Liver (tissue), 9 donors: Measurements from ENCODE around the gene ATXN1. TPM values are rescaled to one million over a fixed set of nuclear protein-coding genes. Genes with fewer than 3 reads are reported as not detected.

ENCODE experiments used
- DNase-seq: peaks from one replicate; pipeline ENCODE4 v3.0.0-alpha.2; 2017; ENCODE audit warnings: low spot score
- H3K27ac ChIP-seq, 2 donors: one replicate each; pipeline ENCODE4 v1.7.0; 2013; ENCODE audit warnings: inconsistent platforms in 2 of 2, low read length in 2 of 2, control low read depth in 1 of 2, low read depth in 1 of 2, mild to moderate bottlenecking in 1 of 2
- H3K27me3 ChIP-seq, 4 donors: one replicate each; pipeline versions ENCODE4 v1.6.1 to v1.7.0; 2013; ENCODE audit warnings: low read length in 3 of 4, inconsistent platforms in 1 of 4, mild to moderate bottlenecking in 1 of 4, moderate library complexity in 1 of 4; ENCODE audit not compliant: control insufficient read depth in 4 of 4, insufficient read depth in 4 of 4
- H3K36me3 ChIP-seq, 4 donors: one replicate each; pipeline versions ENCODE4 v1.6.1 to v1.7.0; 2013; ENCODE audit warnings: low read length in 3 of 4, mild to moderate bottlenecking in 3 of 4, low read depth in 1 of 4, moderate library complexity in 1 of 4; ENCODE audit not compliant: control insufficient read depth in 4 of 4, insufficient read depth in 3 of 4
- H3K4me1 ChIP-seq, 4 donors: one replicate each; pipeline versions ENCODE4 v1.6.1 to v1.7.0; 2013; ENCODE audit warnings: low read length in 3 of 4, mild to moderate bottlenecking in 3 of 4, moderate library complexity in 1 of 4; ENCODE audit not compliant: control insufficient read depth in 4 of 4, insufficient read depth in 4 of 4
- H3K4me3 ChIP-seq, 3 donors: one replicate each; pipeline versions ENCODE4 v1.6.1 to v1.7.0; 2013; ENCODE audit warnings: low read length in 3 of 3, control low read depth in 1 of 3, low read depth in 1 of 3, mild to moderate bottlenecking in 1 of 3
- H3K9ac ChIP-seq, 2 donors: one replicate each; pipeline ENCODE4 v1.7.0; 2013; ENCODE audit warnings: low read length in 2 of 2, mild to moderate bottlenecking in 2 of 2, moderate library complexity in 2 of 2, control low read depth in 1 of 2, low read depth in 1 of 2
- H3K9me3 ChIP-seq, 4 donors: one replicate each; pipeline versions ENCODE4 v1.6.1 to v1.7.0; 2013; ENCODE audit warnings: low read length in 3 of 4; ENCODE audit not compliant: control insufficient read depth in 4 of 4
- ATF3 ChIP-seq: IDR thresholded peaks from 2 replicates; pipeline ENCODE4 v1.6.1; 2016; ENCODE audit warnings: antibody characterized with exemption
- CTCF ChIP-seq: fragments of 150-350 bp; IDR thresholded peaks from 2 replicates; pipeline ENCODE4 v1.5.1; 2017; ENCODE audit warnings: improper control_type of control experiment, low read depth, low read length; ENCODE audit not compliant: missing input control
- EGR1 ChIP-seq, 2 donors: IDR thresholded peaks; 2 replicates each; pipeline ENCODE4 v1.6.1; 2016 to 2018; ENCODE audit warnings: antibody characterized with exemption in 2 of 2, low read depth in 2 of 2
- FOXA1 ChIP-seq: IDR thresholded peaks from 2 replicates; pipeline ENCODE4 v1.6.1; 2016; ENCODE audit warnings: antibody characterized with exemption
- FOXA2 ChIP-seq: IDR thresholded peaks from 2 replicates; pipeline ENCODE4 v1.6.1; 2016; ENCODE audit warnings: antibody characterized with exemption
- GABPA ChIP-seq, 2 donors: IDR thresholded peaks in 1 of 2; conservative IDR thresholded peaks in 1 of 2; 2 replicates each; pipeline ENCODE4 v1.6.1; 2016; ENCODE audit warnings: antibody characterized with exemption in 2 of 2, mild to moderate bottlenecking in 1 of 2, moderate library complexity in 1 of 2
- HNF4A ChIP-seq, 2 donors: conservative IDR thresholded peaks; 2 replicates each; pipeline ENCODE4 v1.6.1; 2016; ENCODE audit warnings: antibody characterized with exemption in 2 of 2, mild to moderate bottlenecking in 2 of 2
- HNF4G ChIP-seq: IDR thresholded peaks from 2 replicates; pipeline ENCODE4 v1.6.1; 2016; ENCODE audit warnings: antibody characterized with exemption
- JUND ChIP-seq, 2 donors: IDR thresholded peaks; 2 replicates each; pipeline ENCODE4 v1.6.1; 2016; ENCODE audit warnings: antibody characterized with exemption in 2 of 2
- MAX ChIP-seq: IDR thresholded peaks from 2 replicates; pipeline ENCODE4 v1.6.1; 2016; ENCODE audit warnings: antibody characterized with exemption
- NR2F2 ChIP-seq: IDR thresholded peaks from 2 replicates; pipeline ENCODE4 v1.6.1; 2016; ENCODE audit warnings: antibody characterized with exemption
- RAD21 ChIP-seq, 2 donors: IDR thresholded peaks; 2 replicates each; pipeline ENCODE4 v1.6.1; 2016; ENCODE audit warnings: antibody characterized with exemption in 2 of 2, mild to moderate bottlenecking in 2 of 2
- RXRA ChIP-seq, 2 donors: IDR thresholded peaks; 2 replicates each; pipeline ENCODE4 v1.6.1; 2017 to 2018; ENCODE audit warnings: antibody characterized with exemption in 2 of 2, mild to moderate bottlenecking in 1 of 2
- SP1 ChIP-seq: IDR thresholded peaks from 2 replicates; pipeline ENCODE4 v1.6.1; 2018; ENCODE audit warnings: antibody characterized with exemption, mild to moderate bottlenecking
- YY1 ChIP-seq: IDR thresholded peaks from 2 replicates; pipeline ENCODE4 v1.6.1; 2016; ENCODE audit warnings: antibody characterized with exemption, mild to moderate bottlenecking
- ZBTB33 ChIP-seq: IDR thresholded peaks from 2 replicates; pipeline ENCODE4 v1.6.1; 2016; ENCODE audit warnings: antibody characterized with exemption
- WGBS: extraction: QIAGEN DNeasy Blood & Tissue Kit; methylation state at CpG from one replicate; pipeline ENCODE4 v1.1.7; 2013; 5-methylcytosine and 5-hydroxymethylcytosine counted together
- polyA plus RNA-seq, 2 donors: library from polyadenylated mRNA; stranded (reverse) in 1 of 2; unstranded in 1 of 2; fragments of 200-250 nt in 1 of 2; fragments of >200 nt in 1 of 2; fragmentation: Nextera tagmentation in 1 of 2; extraction: Ambion mirVana in 1 of 2; gene quantifications; one replicate each; pipeline versions ENCODE4 v1.2.1 to v1.2.3, GENCODE V29; 2013 to 2015
- total RNA-seq, 2 donors: library from RNA; depleted of rRNA; stranded (reverse); fragments of >200 nt; gene quantifications; one replicate each; pipeline ENCODE4 v1.2.3, GENCODE V29; 2014
- TF ChIP-seq, protein P1 (sequence below): IDR thresholded peaks from 2 replicates; pipeline ENCODE4 v1.6.1; 2016; ENCODE audit warnings: antibody characterized with exemption, mild to moderate bottlenecking
- donor health status: healthy.
- donor health status: healthy.
- donor health status: healthy.
- donor health status: healthy.
- donor health status: healthy.

ATXN1 gene
- total and polyA plus RNA-seq, 4 donors, result 4.3 to 29.7 (median 8.2) TPM

DNA sequence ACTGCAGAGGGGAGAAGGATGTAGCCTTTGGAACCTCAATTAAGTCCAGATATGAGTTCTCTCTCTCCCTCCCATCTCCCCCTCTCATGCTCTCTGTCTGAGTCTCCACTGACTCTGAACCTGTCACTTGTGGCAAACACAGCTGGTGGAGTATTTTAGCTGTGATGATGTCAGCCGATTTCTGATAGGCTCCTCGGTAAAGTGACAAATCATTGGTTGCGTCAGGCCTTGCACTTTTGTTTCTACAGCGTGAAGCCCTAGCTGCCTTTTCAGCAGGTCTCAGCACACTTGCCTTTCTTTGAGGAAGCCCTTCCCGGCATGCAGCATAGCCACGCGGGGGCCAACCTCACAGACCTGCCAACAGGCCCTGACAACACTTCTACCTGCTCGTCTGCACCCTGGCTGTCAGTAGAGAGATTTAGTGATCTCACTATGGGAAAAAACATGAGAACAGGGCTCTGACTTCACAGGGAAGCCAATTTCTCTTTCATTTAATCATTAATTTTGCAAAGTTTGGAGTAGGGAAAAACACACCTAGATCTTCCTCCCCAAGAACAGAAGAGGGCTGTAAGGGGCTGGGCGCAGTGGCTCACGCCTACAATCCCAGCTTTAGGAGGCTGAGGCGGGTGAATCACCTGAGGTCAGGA is 438.5 kb downstream of the ATXN1 start:
- Histone ChIP-seq H3K4me3 (no peak overlapping the region), H3K27ac (no peak overlapping the region), H3K4me1 (no peaks in the 10 kb centered on the region), H3K9ac (no peak overlapping the region), H3K9me3 (no peaks in the 10 kb centered on the region), H3K27me3 (no peaks in the 10 kb centered on the region), H3K36me3 (peaks cover 3 to 17% (median 12%) of the 10 kb centered on the region in 4 donors)
- no peak for DNase-seq
- TF ChIP-seq MAX (no peak), SP1 (no peak), NR2F2 (no peak)
- 72% methylated on average over 11 of the region's 11 CpGs for WGBS

GRCh38 chr6:16321826-16322225 is 439.4 kb downstream of the ATXN1 start:
- H3K36me3 ChIP-seq, result peaks cover 3 to 12% (median 6%) of the 10 kb centered on the region in 4 donors
- TF ChIP-seq HNF4A (conservative IDR thresholded peaks at IDR 0.05) (no peak), EGR1 (IDR thresholded peaks at IDR 0.05; ENCODE audit: low read depth in 2 of 2) (no peak), FOXA1 (no peak), RXRA (IDR thresholded peaks at IDR 0.05) (no peak), RAD21 (IDR thresholded peaks at IDR 0.05) (no peak), NR2F2 (no peak), SP1 (no peak), ATF3 (no peak), CTCF (no peak), JUND (IDR thresholded peaks at IDR 0.05) (no peak), FOXA2 (no peak), GABPA (IDR thresholded peaks at IDR 0.05 in 1 of 2, conservative IDR thresholded peaks at IDR 0.05 in 1 of 2) (no peak), ZBTB33 (no peak), YY1 (no peak), HNF4G (no peak)
- TF ChIP-seq, protein P1, sequence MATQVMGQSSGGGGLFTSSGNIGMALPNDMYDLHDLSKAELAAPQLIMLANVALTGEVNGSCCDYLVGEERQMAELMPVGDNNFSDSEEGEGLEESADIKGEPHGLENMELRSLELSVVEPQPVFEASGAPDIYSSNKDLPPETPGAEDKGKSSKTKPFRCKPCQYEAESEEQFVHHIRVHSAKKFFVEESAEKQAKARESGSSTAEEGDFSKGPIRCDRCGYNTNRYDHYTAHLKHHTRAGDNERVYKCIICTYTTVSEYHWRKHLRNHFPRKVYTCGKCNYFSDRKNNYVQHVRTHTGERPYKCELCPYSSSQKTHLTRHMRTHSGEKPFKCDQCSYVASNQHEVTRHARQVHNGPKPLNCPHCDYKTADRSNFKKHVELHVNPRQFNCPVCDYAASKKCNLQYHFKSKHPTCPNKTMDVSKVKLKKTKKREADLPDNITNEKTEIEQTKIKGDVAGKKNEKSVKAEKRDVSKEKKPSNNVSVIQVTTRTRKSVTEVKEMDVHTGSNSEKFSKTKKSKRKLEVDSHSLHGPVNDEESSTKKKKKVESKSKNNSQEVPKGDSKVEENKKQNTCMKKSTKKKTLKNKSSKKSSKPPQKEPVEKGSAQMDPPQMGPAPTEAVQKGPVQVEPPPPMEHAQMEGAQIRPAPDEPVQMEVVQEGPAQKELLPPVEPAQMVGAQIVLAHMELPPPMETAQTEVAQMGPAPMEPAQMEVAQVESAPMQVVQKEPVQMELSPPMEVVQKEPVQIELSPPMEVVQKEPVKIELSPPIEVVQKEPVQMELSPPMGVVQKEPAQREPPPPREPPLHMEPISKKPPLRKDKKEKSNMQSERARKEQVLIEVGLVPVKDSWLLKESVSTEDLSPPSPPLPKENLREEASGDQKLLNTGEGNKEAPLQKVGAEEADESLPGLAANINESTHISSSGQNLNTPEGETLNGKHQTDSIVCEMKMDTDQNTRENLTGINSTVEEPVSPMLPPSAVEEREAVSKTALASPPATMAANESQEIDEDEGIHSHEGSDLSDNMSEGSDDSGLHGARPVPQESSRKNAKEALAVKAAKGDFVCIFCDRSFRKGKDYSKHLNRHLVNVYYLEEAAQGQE, result no peak
- DNase-seq, result no peak
- H3K4me1 ChIP-seq, result peaks cover 0 to under 1% (median 0%) of the 10 kb centered on the region in 4 donors
- no peak overlapping the region for H3K27ac ChIP-seq
- H3K4me3 ChIP-seq, result no peak overlapping the region
- H3K9me3 ChIP-seq, result no peaks in the 10 kb centered on the region
- H3K27me3 ChIP-seq, result no peaks in the 10 kb centered on the region
- 98% methylated on average over 11 of the region's 11 CpGs for WGBS
- no peak overlapping the region for H3K9ac ChIP-seq
